Stimulated activated CD4-positive, alpha-beta T cell treated with anti-CD3 and anti-CD28 coated beads, Interleukin-2, amount 100 ng/mL, for 24 hours (primary cell): ENCODE data around the gene TRPV4.

Experiments used
- DNase-seq, 2 donors: peaks; one replicate each; pipeline ENCODE4 v3.0.0-alpha.2; 2020

The TRPV4 gene

DNA sequence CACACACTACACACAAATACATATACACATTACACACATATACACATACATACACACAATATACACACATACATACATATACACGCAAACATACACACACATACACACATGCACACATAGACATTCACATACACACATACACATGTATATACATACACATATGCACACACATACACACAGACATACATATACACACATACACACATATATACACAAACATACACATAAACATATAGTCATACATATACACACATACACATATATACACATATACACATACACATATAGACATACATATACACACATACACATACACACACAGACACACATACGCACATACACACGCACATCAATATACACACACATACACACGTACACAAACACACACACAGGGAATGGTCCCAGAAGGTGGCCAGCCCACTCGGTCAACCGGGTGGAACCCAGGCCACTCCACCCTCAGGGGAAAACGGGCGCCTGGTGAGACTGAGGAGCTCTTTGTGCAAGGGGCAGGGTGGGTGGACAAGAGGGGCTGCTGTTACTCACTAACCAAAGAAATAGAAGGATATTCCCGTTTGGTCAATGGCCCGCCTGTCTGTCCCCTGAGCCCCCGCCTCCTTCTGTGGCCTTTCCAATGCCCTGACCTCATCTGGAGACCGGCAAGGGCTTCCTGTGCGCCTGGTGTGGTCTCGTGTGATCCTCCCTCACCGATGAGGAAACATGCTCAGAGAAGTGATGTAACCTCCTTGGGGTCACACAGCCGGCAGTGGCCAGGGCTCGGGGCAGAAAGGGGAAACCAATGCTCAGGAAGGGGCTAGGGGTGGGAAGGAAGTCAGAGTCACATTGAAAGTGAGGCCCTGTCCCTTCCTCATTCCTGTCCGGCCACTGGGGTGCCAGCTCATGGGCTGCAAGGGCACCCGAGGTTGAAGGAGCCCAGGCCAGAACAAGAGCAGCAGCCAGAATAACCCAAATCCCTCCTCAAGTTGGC lies 5.3 kb downstream of the TRPV4 start:
- DNase-seq = no peak

DNA sequence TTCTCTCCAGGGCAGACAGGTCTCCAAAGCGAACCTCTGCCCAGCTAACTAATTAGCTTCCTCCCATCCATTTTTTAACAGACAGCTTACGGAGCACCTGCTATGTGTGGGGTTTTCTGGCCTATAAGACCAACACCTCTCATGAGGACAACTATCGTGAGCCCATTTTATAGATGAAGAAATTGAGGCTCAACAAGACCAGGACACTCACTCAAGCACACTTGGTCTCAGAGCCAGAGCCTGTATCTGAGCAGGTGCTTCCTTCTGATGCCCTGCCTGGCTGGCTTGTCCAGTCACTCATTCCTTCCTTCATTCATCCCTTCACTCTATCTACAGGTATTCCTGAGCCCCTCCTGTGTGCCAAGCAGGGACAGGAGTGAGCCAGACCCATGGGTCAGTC lies 6.1 kb downstream of the TRPV4 start:
- no peak for DNase-seq

DNA sequence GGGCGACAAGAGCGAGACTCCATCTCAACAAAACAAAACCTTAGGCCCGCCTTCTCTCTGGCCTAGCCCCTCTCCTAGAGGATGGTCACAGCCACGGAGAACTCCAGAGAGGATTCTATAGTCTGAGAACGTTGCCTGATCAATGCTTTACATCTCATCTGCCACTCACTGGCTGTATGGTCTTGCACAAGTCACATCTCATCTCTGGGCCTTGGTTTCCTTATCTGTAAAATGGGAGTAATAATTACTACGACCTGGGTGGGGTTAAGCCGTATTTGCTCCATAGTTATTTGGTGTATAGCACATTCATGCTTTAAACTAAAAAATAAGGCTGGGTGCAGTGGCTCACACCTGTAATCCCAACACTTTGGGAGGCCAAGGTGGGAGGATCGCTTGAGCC lies 8.5 kb downstream of the TRPV4 start:
- no peak for DNase-seq

DNA sequence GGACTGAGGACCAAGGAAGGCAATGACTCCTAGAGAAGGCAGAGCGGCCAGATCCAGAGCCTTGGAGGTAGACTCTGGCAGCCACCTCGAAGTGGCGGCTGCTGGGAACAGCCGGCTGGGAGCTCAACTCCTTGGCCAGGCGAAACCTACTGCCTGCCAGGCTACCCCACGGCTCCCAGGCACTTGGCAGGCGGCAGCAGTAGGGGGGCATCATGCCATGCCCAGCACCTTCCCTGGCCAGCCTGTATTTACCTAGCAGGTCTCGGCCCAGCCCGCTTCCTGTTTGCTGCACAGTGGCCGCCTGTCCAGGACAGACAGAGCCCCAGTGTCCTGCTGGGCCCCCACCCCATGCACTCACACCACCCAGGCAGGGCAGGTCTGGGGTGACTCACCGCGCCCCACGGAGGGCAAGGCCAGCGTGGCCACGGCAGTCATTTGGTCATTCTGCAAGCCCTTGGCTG lies 10.2 kb downstream of the TRPV4 start:
- DNase-seq = no peak

DNA sequence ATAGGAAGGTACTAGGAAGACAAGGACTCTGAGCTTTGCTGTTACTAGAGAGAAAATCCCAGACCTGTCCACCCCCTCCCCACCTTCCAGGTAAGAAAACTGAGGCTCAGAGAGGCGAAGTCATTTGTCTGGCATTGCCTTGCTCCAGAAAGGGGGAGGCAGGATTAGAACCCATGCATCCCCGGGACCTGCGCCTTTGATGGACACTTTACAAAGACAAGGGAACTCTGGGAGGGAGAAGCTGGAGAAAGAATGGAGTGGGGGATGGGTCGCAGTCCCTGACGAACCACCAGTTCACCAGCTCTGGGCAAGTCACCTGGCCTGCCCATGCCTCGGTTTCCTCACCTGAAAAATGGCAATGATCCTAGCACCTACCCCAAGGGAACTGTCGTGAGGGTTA lies 10.8 kb downstream of the TRPV4 start:
- DNase-seq = no peak

DNA sequence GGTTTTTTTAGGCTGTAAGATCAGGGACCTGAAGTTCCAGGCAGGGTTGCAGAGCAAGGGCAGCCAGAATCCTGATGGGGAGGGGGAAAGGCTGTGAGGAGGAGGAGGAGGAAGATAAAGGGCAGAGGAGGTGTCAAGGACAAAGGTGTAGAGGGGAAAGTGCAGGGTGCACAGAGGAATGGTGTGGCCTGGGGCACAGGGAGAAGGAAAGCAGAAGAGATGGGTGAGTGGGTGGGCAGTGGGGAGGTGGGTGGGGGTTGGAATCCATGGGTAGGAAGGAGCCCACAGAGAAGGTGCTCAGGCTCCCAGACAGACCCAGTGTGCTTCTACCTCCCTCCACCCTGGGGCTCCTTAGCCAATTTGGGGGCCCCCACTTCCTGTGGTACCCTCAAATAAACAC lies 11.2 kb downstream of the TRPV4 start:
- no peak for DNase-seq

DNA sequence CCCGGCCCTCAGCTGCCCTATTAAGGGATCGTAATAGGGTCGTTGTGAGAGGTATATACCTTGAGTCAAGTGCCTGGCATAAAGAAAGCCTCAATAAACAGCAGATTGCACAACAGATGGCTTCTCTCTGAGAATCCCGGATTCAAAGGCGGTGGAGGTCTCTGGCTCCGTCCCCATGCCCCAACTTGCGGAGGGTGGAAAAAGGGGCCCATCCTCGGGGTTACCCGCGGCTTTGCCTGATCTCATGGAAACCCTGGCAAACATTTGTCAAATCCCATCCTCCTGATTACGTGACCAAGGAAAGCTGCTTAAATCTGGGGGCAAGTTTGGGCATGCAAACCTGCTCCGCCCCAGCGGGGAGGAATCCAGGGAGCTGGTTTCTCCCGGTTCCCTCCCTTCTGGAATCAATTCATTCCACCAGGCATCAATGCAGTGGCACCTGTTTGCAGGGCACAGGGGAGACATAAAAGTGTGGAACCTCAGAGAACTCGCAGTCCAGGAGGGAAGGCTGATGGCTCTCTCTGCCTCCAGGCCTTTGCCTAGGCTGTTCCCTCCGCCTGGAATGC lies 12.3 kb downstream of the TRPV4 start:
- DNase-seq = no peak

DNA sequence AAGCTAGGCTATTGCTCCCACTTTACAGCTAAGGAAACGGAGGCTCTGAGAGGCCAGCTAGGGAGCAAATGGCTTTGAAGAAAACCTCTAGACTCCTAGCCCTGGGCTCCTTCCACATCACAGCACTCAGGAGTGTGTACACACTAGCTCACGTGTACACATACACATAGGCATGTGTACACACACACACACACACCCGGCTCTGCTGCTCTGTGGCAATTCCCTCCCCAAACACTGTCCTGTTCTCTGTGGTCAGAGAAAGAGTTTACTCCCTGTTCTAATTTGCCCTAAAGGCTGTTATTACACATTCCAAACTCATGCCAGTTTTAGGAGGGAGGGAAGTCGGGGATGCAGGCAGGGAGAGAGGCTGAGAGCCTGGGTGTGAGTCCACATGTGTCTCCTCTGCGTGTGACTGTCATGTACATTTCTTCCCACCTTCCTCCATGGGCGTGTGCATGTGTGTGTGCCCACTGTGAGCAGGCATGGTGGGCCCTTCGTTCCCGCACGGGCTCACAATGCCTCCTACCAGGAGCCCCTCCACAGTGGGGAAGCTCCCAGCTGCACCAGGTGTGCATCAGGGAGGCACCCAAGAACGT lies 14.2 kb downstream of the TRPV4 start:
- DNase-seq = no peak

DNA sequence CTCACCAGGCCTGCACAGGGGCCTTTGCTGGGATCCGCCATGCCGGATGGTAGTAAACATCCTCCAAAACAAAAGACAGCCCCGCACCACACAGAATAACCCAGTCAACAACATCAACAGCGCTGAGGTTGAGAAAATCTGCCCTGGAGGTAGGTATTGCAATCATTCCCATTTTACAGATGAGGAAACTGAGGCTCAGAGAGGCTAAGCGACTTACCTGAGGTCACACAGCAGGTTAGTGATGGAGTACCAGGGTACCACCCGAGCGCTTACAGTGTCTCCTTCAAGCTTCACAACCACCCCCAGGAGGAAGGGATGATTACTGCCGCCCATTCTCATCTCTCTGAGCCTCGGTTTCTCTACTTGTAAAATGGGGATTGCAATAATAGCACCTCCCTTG lies 14.9 kb downstream of the TRPV4 start:
- no peak for DNase-seq

DNA sequence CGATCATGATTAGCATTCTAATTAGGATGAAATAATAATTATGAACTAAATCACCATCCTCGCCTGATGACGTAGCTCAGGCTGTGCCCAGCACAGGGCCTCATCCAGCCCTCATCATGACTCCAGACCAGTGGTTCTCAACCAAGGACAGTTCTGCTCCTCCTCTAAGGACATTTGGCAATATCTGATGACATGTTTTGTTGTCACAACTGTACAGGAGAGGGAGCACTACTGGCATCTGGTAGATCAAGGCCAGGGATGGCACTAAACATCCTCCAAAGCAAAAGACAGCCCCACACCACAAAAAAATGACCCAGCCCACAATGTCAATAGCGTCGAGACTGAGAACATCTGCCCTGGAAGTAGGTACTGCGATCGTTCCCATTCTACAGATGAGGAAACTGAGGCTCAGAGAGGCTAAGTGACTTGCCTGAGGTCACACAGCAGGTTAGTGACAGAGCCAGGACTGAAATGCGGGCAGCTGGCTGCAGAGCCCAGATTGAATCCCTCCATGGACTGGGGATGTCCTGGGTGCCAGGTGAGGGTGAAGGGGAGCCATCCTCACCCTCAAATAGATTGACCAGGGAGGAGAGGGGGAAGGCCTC lies 15.5 kb downstream of the TRPV4 start:
- DNase-seq = no peak

DNA sequence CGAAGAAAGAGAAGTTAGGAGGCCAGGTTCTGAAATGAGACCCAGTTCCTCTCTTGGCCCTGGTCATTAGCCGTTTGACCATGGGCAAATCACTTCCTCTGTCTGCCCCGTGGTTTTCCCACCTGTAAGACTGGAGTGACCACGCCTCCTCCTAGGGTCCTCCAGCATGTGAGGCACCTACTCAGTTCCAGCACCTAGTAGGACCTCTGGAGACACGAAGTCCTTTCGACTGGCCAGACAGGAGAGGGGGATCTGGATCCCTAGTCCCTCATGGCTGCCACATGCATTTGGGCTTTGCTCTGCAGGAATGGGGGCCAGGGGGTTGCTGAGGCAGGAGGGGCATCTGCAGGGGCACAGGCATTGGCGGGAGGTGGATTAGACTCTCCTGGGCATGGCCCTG lies 16.3 kb downstream of the TRPV4 start:
- no peak for DNase-seq

DNA sequence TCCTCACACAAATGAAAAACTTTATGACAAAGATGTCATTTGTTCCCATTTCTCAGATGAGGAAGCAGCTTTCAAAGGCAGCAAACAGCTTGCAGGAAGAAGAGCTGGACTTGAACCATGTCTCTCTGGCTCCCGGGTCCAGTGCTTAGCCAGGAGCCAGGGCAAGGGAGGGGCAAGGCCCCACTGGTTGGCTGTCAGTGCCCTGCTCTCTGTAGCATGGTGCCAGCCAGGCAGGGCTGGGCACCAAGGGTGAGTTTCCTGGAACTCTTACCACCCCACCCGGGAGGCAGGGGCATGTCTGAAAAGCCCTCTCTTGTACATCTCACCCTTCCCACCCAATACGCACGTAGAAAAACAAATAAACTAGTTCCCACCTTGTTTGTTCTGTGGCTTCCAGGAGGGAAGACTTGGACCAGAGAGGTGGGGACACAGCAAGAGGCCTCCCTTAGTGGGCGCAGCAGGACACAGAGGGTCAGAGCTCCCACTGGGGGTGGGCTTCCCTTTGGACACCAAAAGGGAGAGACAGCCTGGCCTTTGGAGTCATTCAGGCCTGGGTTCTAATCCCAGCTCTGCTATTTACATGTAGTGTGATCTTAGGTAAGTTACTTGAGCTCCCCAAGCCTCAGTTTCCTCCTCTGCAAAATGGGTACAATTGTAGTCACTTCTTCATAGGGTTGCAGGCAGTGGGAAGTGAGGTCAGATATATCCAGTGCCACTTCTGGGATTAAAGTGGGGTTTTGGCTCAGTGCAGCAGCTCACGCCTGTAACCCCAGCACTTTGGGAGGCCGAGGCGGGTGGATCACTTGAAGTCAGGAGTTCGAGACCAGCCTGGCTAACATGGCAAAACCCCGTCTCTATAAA lies 17.2 kb downstream of the TRPV4 start:
- DNase-seq = no peak

DNA sequence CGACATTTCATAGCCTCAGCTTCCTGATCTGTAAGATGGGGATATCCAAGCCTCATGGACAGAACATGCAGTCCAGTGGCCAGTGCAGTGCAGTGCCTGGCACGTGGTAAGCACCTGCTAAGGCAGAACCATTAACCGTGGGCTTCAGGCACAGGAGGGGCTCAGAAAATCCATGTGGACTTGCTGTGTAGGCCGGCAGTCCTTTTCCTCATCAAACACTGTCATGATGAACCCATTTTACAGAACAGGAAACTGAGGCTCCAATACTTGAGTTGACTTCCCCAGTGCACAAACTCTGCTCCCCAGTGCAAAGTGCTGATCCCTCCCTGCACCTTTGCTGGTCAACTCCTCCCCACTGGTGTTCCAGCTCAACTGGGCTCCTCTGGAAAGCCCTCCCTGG lies 18.0 kb downstream of the TRPV4 start:
- DNase-seq = no peak

DNA sequence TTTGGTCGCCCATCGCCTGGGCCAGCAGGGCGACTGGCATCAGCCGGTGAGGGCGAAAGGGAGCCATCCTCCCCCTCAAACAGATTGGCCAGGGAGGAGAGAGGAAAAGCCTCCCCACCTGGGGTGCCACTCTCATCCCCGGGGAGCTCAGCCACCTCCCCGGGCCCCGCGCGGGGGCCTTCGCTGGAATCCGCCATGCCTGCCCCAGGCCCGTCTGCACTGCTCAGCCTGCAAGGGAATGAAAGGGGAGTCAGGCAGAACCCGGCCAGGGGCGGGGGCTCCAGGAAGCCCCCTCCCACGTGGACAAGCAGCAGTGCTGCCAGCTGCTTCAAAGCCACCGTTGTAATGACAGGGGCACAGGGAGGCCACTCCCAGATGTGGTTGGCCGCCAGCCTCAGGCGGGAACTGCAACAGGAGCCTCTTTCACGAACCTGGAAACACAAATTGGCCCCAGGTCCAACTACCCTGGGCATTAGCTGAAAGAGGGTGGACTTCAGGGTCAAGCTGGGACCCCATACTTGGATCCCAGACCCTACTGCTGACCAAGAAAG lies 18.5 kb downstream of the TRPV4 start:
- DNase-seq = no peak

DNA sequence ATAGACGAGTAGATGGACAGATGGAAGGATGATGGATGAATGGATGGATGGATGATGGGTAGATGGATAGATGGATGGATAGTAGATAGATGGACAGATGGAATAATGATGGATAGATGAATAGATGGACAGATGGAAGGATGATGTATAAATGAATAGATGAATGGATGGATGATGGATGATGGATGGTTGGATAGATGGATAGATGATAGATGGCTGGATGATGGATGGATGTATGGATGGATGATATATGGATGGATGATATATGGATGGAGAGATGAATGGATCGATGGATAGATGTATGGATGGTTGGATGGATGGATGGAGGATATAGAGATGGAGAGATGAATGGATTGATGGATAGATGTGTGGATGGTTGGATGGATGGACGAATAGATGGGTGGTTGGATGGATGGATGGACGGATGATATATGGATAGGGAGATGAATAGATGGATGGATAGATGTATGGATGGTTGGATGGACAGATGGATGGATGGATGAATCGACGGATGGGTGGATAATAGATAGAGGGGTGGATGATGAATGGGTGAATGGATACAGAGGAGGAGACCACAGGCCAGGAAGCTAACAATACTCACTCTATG lies 19.3 kb downstream of the TRPV4 start:
- DNase-seq = no peak

DNA sequence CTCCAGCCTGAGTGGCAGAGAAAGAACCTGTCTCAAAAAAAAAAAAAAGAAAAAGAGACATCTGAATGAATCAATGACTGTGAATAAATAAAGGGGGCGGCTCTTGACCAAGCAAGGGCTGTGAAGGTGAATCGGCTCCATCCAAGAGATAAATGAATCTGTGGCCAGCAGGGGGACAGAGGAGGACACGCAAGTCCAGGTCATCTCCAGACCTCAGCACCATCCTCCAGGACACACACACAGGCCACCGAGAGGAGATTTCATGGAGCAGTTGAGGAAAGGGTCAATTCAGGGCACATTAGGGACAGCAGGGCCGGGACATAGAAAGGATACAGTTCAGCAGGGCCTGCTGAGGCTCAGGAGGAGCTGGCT lies 21.6 kb downstream of the TRPV4 start:
- DNase-seq = no peak

DNA sequence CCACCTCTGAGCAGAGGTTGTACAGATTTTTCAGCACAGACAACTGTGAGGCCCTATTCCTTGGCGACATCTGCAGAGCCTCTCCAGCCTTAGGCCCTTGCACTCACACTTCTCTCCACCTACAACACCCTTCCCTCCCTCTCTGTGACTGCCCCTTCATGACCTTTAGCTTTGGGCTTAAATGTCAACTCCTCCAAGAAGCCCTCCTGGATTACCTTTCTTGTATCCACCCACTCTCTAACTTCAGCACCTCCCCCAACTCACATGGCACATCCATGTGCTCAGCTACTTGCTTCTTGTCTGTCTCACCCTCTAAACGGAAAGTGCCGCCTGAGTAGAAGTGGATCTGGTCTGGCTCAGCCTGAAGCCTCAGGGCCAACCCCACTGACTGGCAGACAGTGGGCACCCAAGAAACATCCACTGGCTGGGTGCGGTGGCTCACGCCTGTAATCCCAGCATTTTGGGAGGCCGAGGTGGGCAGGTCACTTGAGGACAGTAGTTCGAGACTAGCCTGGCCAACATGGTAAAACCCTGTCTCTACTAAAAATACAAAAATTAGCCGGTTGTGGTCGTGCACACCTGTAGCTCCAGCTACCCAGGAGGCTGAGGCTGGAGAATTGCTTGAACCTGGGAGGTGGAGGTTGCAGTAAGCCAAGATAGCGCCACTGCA lies 22.1 kb downstream of the TRPV4 start:
- no peak for DNase-seq

DNA sequence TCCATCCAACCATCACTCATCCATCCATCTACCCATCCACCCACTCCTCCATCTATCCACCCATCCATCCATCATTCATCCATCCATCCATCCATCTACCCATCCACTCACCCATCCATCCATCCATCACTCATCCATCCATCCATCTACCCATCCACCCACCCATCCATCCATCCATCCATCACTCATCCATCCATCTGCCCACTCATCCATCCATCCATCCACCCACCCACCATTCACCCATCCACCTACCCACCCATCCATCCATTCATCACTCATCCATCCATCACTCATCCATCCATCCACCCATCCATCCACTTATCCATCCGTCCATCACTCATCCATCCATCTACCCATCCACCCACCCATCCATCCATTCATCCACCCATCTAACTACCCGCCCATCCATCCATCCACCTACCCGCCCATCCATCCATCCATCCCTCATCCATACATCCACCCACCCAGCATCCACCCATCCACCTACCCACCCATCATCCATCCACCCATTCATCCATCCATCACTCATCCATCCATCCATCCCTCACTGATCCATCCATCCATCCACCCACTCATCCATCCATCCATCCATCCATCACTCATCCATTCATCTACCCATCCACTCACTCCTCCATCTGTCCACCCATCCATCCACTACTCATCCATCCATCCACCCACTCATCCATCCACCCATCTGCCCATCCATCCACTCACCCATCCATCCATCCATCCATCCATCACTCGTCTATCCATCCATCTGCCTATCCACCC lies 24.1 kb downstream of the TRPV4 start:
- no peak for DNase-seq

DNA sequence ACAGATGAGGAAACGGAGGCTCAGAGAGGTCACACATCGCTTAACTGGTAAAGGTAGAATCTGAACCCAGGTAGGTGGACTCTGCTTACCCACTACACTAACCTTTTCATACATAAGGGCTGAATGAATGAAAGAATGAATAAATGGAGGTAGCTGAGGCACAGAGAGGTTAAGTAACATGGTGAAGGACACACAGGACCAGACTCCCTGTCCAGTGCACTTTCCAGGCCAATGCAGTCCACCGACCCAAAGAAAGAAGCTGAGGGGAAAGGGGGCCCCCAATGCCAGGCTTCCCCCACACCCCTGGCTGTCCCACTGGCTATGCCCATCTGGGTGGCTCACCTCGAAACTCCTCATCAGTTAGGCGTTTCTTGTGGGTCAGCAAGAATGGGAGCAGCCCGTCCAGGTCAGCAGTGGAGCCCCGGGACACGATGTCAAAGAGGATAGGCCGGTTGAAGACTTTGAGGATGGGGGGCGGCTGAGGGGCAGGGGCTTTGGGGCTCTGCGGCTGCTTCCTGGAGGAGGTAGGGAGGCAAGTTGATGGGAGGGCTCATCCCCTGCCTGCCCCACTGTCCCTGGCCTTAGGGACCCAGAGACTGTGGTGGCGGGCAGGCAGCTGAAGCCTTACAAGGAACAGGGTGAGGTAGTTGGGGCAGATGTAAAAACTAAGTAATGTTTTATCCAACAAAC lies 25.1 kb downstream of the TRPV4 start:
- no peak for DNase-seq
